H1 (cell line): ENCODE results near the gene LY6G5B. TPM values are rescaled to one million over a fixed set of nuclear protein-coding genes. Genes with fewer than 3 reads are reported as not detected.

Experiments used
- CTCF ChIA-PET: fragments of 300-600 bp; sonication (Branson Sonifier 250); formaldehyde crosslinking; loops from one replicate; lab custom pipeline; 2021; ENCODE audit not compliant: partially characterized antibody; lab: Charles Lee
- POLR2A ChIA-PET: fragments of 300-600 bp; sonication (Branson Sonifier 250); formaldehyde crosslinking; loops from one replicate; lab custom pipeline; 2021; ENCODE audit warnings: inconsistent platforms; ENCODE audit not compliant: partially characterized antibody; lab: Charles Lee
- DNase-seq, 2 experiments: peaks; one replicate each; pipeline versions ENCODE4 v3.0.0 to v3.0.0-alpha.2; 2010 to 2022; ENCODE audit warnings: low spot score in 2 of 2, low read depth in 1 of 2, mixed read lengths in 1 of 2
- FAIRE-seq: peaks from 2 replicates; lab custom pipeline; 2011; peaks lifted over from hg19 to GRCh38; lab: Jason Lieb, UNC
- H2AFZ ChIP-seq: 2 replicates; pipeline ENCODE4 v1.8.1; 2012; ENCODE audit warnings: low read length, inconsistent platforms
- H2AK5ac ChIP-seq: 2 replicates; pipeline ENCODE4 v1.6.1; 2013; ENCODE audit warnings: low read depth, low read length
- H2BK120ac ChIP-seq: replicated peaks from 2 replicates; pipeline ENCODE3; 2013; ENCODE audit warnings: low read depth, low read length, inconsistent platforms
- H2BK12ac ChIP-seq: 2 replicates; pipeline ENCODE4 v1.6.1; 2013; ENCODE audit warnings: low read depth, low read length
- H2BK15ac ChIP-seq: 2 replicates; pipeline ENCODE4 v1.6.1; 2013; ENCODE audit warnings: low read length
- H2BK20ac ChIP-seq: 2 replicates; pipeline ENCODE4 v1.6.1; 2013; ENCODE audit warnings: low read length
- H2BK5ac ChIP-seq: 2 replicates; pipeline ENCODE4 v1.6.1; 2013; ENCODE audit warnings: low read depth, low read length
- H3K14ac ChIP-seq: 2 replicates; pipeline ENCODE4 v1.6.1; 2013; ENCODE audit warnings: inconsistent platforms; ENCODE audit not compliant: insufficient read length
- H3K18ac ChIP-seq: 2 replicates; pipeline ENCODE4 v1.6.1; 2013; ENCODE audit warnings: low read length; ENCODE audit errors: extremely low read depth
- H3K23ac ChIP-seq: 2 replicates; pipeline ENCODE4 v1.6.1; 2013; ENCODE audit warnings: inconsistent platforms; ENCODE audit not compliant: insufficient read length
- H3K23me2 ChIP-seq: 2 replicates; pipeline ENCODE4 v1.6.1; 2013; ENCODE audit warnings: low read depth, low read length
- H3K27ac ChIP-seq: 2 replicates; pipeline ENCODE4 v1.6.1; 2011; ENCODE audit warnings: low read depth, low read length, inconsistent platforms
- H3K27me3 ChIP-seq, 4 experiments: replicated peaks in 1 of 4; 1 replicate in 1 of 4; 2 replicates in 3 of 4; pipeline versions ENCODE4 v1.6.1 to v1.8.1; 2011 to 2013; ENCODE audit warnings: low read length in 3 of 4, mild to moderate bottlenecking in 3 of 4, inconsistent platforms in 2 of 4, mixed read lengths in 2 of 4, moderate library complexity in 1 of 4; ENCODE audit not compliant: control insufficient read depth in 3 of 4, insufficient read depth in 3 of 4; ENCODE audit errors: extremely low read depth in 1 of 4
- H3K36me3 ChIP-seq, 4 experiments: 2 replicates each; pipeline versions ENCODE4 v1.6.1 to v1.8.1; 2011 to 2013; ENCODE audit warnings: mild to moderate bottlenecking in 4 of 4, low read length in 3 of 4, moderate library complexity in 2 of 4, control low read depth in 1 of 4, inconsistent platforms in 1 of 4; ENCODE audit not compliant: insufficient read depth in 4 of 4, control insufficient read depth in 2 of 4
- H3K4ac ChIP-seq: replicated peaks from 2 replicates; pipeline ENCODE3; 2013; ENCODE audit warnings: low read length, low read depth, mixed read lengths, inconsistent platforms; ENCODE audit not compliant: insufficient read length
- H3K4me1 ChIP-seq, 4 experiments: replicated peaks in 1 of 4; 1 replicate in 1 of 4; 2 replicates in 3 of 4; pipeline versions ENCODE4 v1.6.1 to v1.8.1; 2011 to 2013; ENCODE audit warnings: low read length in 3 of 4, inconsistent platforms in 2 of 4, mixed read lengths in 1 of 4; ENCODE audit not compliant: insufficient read depth in 4 of 4, control insufficient read depth in 3 of 4
- H3K4me2 ChIP-seq, 2 experiments: 2 replicates each; pipeline versions ENCODE4 v1.6.1 to v1.8.1; 2011 to 2013; ENCODE audit warnings: low read depth in 2 of 2, low read length in 2 of 2, control low read depth in 1 of 2, inconsistent platforms in 1 of 2, mild to moderate bottlenecking in 1 of 2; ENCODE audit not compliant: insufficient read depth in 1 of 2
- H3K4me3 ChIP-seq, 4 experiments: fragments of 200-600, 300-600 bp in 1 of 4; sonication (generic), shearing (Covaris generic), sonication (Bioruptor Twin) in 1 of 4; 2 replicates each; pipeline versions ENCODE4 v1.5.1 to v1.8.1; 2011 to 2016; ENCODE audit warnings: low read length in 4 of 4, low read depth in 3 of 4, control low read depth in 2 of 4, inconsistent platforms in 2 of 4, mild to moderate bottlenecking in 2 of 4, mixed read lengths in 1 of 4, moderate library complexity in 1 of 4; ENCODE audit not compliant: insufficient read depth in 2 of 4; ENCODE audit errors: extremely low read depth in 1 of 4
- H3K56ac ChIP-seq: replicated peaks from 2 replicates; pipeline ENCODE3; 2013; ENCODE audit warnings: low read depth, mild to moderate bottlenecking, mixed read lengths, low read length, inconsistent platforms; ENCODE audit not compliant: insufficient read length
- H3K79me1 ChIP-seq: 2 replicates; pipeline ENCODE4 v1.6.1; 2013; ENCODE audit warnings: low read depth, low read length, control low read depth
- H3K79me2 ChIP-seq, 2 experiments: 2 replicates each; pipeline versions ENCODE4 v1.6.1 to v1.8.1; 2012 to 2013; ENCODE audit warnings: low read length in 2 of 2, mild to moderate bottlenecking in 2 of 2, inconsistent platforms in 1 of 2; ENCODE audit not compliant: insufficient read depth in 2 of 2, control insufficient read depth in 1 of 2
- H3K9ac ChIP-seq, 4 experiments: replicated peaks in 1 of 4; 1 replicate in 1 of 4; 2 replicates in 3 of 4; pipeline versions ENCODE4 v1.6.1 to v1.8.1; 2011 to 2013; ENCODE audit warnings: low read depth in 3 of 4, low read length in 3 of 4, control low read depth in 2 of 4, mild to moderate bottlenecking in 2 of 4, moderate library complexity in 2 of 4, inconsistent platforms in 1 of 4; ENCODE audit errors: extremely low read depth in 1 of 4
- H3K9me3 ChIP-seq, 2 experiments: 2 replicates each; pipeline versions ENCODE4 v1.6.1 to v1.8.1; 2012 to 2013; ENCODE audit warnings: mild to moderate bottlenecking in 2 of 2, moderate library complexity in 2 of 2, control low read depth in 1 of 2, inconsistent platforms in 1 of 2, low read depth in 1 of 2, low read length in 1 of 2, mixed read lengths in 1 of 2; ENCODE audit not compliant: insufficient read depth in 2 of 2
- H4K20me1 ChIP-seq, 2 experiments: replicated peaks in 1 of 2; 2 replicates each; pipeline versions ENCODE3 to v1.8.1; 2011 to 2013; ENCODE audit warnings: inconsistent platforms in 2 of 2, low read length in 2 of 2, mild to moderate bottlenecking in 1 of 2; ENCODE audit not compliant: insufficient read depth in 2 of 2, control insufficient read depth in 1 of 2
- H4K5ac ChIP-seq: 2 replicates; pipeline ENCODE4 v1.6.1; 2013; ENCODE audit warnings: low read length, low read depth, mixed read lengths, inconsistent platforms; ENCODE audit not compliant: insufficient read length
- H4K8ac ChIP-seq: 2 replicates; pipeline ENCODE4 v1.8.0; 2013; ENCODE audit warnings: mild to moderate bottlenecking, moderate library complexity, low read length, inconsistent platforms; ENCODE audit not compliant: insufficient read depth; ENCODE audit errors: extremely low read depth
- H4K91ac ChIP-seq: replicated peaks from 2 replicates; pipeline ENCODE3; 2013; ENCODE audit warnings: low read length, mixed read lengths, inconsistent platforms; ENCODE audit not compliant: insufficient read length
- WGBS, 2 experiments: shearing (Covaris generic) in 1 of 2; methylation state at CpG; one replicate each; pipeline versions ENCODE4 v1.1.6 to v1.1.7; 2013 to 2015; ENCODE audit warnings: low lambda C conversion rate in 2 of 2, mixed read lengths in 2 of 2, inconsistent platforms in 1 of 2, low coverage in 1 of 2, missing lambda C conversion rate in 1 of 2; ENCODE audit not compliant: insufficient replicate concordance in 2 of 2, insufficient coverage in 1 of 2, insufficient read length in 1 of 2; ENCODE audit errors: extremely low coverage in 1 of 2, missing lambda C conversion rate in 1 of 2; 5-methylcytosine and 5-hydroxymethylcytosine counted together
- polyA plus RNA-seq, 7 experiments: library from polyadenylated mRNA; depleted of rRNA in 3 of 7; stranded (reverse) in 5 of 7; unstranded in 2 of 7; fragments of >200 nt in 5 of 7; fragments of 200-250 nt in 2 of 7; gene quantifications; 1 replicate in 5 of 7; 2 replicates in 1 of 7; 4 replicates in 1 of 7; pipeline versions ENCODE4 v1.2.1 to v1.2.3, GENCODE V29; 2011 to 2013; ENCODE audit warnings: missing spikeins in 2 of 7, mixed read lengths in 2 of 7
- total RNA-seq: library from RNA; stranded (reverse); fragmentation: NEBNext Ultra II Directional; extraction: Animal tissue kit (Norgen Biotek cat#: 25700); gene quantifications from 2 replicates; pipeline ENCODE4 v1.2.1, GENCODE V29; 2021

The LY6G5B gene
- total and polyA plus RNA-seq, 2 of the 8 experiments (the other 6 are each of a cell fraction or from before 2014, with no cell fraction given): 10.6 to 12.6 TPM

DNA sequence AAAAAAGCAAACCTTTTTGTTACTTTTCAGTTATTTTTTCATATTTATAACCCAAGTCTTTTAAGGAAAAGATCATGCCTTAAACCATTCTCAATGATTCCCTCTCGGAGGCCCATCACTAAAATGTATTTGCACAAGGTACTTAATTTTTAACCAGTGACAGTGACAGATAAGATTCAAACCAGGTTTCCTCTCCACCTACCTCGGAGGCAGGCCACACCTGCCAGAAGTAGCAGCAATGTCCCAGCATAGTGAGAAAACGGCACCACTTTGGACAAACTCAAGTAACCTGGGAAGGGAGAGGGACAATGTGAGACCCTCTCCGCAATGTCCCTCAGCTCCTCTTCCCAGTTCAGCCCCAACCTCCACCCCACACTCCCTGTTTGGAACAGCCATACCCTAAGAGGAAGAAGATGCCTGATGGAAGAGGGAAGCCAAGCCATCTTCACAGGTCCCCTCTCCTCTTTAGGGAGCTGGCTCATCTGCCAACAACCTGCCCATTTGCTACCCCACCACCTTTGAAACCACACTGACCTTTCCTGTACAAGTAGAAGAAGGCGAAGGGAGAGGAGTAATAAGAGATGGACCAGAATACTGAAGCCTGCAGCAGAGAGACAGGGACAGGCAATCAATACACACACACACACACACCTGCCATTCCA, 31.1 kb downstream of the LY6G5B start:
- peaks cover 0 to 5% (median 2%) of the 10 kb centered on the region in 4 experiments; a peak in 3 of 8 replicates for H3K36me3 ChIP-seq
- H2AFZ ChIP-seq: no peak overlapping the region
- no peak overlapping the region for H2BK15ac ChIP-seq
- H3K18ac ChIP-seq: no peak overlapping the region
- H4K91ac ChIP-seq: no peak overlapping the region
- FAIRE-seq: no peak
- no peak overlapping the region for H3K14ac ChIP-seq
- no peaks in the 10 kb centered on the region for H3K9me3 ChIP-seq
- H3K56ac ChIP-seq: no peak overlapping the region
- H4K5ac ChIP-seq: no peak overlapping the region
- CTCF ChIA-PET: interaction anchor here (0.9 to 3.3 kb wide), 2 partner anchors 11 to 17 kb away, joined by 3 to 20 read pairs; no protein-coding TSS in a partner anchor
- no peaks in the 10 kb centered on the region for H4K20me1 ChIP-seq
- no peak overlapping the region for H2BK20ac ChIP-seq
- H2AK5ac ChIP-seq: no peak overlapping the region
- H3K4ac ChIP-seq: no peak overlapping the region
- no peaks in the 10 kb centered on the region for H3K27me3 ChIP-seq
- DNase-seq: no peak
- POLR2A ChIA-PET: no interaction called here
- H3K4me1 ChIP-seq: peaks cover 2 to 5% (median 3%) of the 10 kb centered on the region in 4 experiments; a peak in 4 of 7 replicates
- H3K4me2 ChIP-seq: no peak overlapping the region; a peak in 1 of 4 replicates
- H3K23me2 ChIP-seq: peaks cover 8% of the 10 kb centered on the region; the same call in 1 of the 2 replicates
- no peak overlapping the region for H2BK5ac ChIP-seq
- no peak overlapping the region for H3K27ac ChIP-seq
- no peak overlapping the region for H3K9ac ChIP-seq
- H3K4me3 ChIP-seq: no peak overlapping the region
- no peak overlapping the region for H3K23ac ChIP-seq
- peaks cover 0 to 7% of the 10 kb centered on the region in 2 experiments; a peak in 2 of 4 replicates for H3K79me2 ChIP-seq
- 92% methylated on average over 5 of the region's 5 CpGs; no CpG with 5 or more reads in 1 of the 2 experiments for WGBS, 2 experiments
- no peak overlapping the region for H2BK120ac ChIP-seq
- peaks cover 6% of the 10 kb centered on the region for H3K79me1 ChIP-seq
- H2BK12ac ChIP-seq: no peak overlapping the region
- H4K8ac ChIP-seq: no peak overlapping the region
